GM21447 (cell line): Measurements from ENCODE around the gene CACNA1I.

Source experiments
- ATAC-seq: cut with Tn5 transposase; IDR thresholded peaks from one replicate; pipeline ENCODE4 v1.9.1; 2021; ENCODE audit not compliant: unreplicated experiment

CACNA1I gene

DNA sequence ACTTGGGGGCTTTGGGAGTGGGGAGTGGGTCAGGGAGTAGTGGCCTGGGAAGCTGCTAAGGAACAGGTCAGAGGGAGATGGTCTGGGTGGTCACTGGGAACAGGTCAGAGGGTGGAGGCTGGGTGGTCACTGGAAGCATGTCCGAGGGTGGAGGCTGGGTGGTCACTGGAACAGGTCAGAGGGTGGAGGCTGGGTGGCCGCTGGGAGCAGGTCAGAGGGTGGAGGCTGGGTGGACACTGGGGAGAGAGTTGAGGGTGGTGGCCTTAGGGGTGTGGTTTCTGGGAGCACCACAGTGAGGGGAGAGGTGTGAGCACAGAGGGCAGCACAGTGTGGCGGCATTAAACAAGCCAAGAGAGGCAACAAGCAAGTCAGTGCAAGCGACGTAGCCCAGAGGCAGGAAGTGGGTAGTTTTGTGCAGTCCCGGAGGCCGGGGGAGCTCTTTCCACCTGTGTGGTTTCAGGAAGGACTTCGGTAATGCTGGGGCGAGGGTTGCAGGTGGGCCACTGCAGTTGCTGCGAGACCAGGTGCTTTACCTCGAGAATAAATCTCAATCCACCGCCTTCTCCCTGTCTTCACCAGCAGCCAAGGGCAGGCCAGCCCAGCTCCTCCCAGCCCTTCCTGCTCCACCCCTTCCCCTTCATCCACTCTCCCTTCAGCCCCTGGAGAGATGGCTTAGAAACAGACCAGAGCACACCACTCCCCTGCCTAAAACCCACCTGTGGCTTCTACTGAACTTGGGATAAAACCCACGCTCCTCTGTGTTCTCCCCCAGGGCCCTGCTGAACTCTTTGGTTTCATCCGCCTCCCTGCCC, 3.2 kb upstream of the CACNA1I start:
- no peak for ATAC-seq

DNA sequence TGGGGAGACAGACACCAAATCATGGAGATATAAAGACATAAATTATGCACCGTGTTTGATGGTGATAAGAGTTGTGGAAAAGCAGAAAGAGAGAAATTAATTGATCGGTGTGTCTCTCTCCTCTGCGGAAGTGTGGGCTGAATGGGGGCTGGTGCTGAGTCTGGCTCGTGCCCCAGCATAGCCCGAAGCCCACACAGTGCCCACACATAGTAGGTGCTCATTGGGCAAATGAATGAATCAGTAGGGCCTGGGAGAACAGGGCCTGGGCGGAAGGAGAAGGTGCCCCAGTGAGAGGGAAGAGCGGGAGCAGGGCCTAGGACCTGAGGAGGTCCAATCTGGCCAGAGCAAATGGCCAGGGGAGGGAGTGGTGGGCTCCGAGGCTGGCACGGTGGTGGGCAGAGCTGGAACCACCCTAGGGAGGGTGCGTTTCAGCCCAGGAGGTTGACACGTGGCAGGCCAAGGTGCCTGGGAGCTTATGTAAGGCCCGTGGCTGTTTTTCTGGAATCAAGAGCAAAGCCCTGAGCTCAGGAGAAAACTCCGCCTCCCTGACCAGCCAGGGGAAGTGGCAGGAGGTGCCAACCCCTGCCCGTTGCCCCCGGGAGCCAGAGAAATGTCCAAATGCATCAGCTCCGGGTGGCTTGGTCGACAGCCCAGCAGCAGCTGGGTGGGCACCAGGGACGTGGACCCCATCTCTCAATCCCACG, 2.1 kb upstream of the CACNA1I start:
- no peak for ATAC-seq

DNA sequence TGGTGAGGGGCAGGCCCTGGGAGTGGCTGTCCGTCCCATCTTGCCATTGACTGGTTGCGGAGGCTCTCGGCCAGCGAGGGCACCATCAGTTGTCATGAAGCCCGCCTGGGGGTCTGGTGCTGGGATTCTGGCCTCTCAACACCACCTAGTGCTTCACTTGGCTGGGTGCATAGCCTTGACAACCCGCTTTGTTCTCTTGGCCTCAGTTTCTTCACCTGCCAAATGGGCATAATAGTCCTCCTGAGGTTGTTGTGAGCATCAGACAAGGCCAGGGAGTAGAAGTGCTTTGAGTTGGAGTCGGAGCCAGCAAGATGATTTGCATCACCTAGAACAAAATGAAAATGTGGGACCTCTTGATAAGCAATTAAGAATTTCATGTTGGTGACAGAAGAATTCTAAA, 1.5 kb upstream of the CACNA1I start:
- no peak for ATAC-seq

DNA sequence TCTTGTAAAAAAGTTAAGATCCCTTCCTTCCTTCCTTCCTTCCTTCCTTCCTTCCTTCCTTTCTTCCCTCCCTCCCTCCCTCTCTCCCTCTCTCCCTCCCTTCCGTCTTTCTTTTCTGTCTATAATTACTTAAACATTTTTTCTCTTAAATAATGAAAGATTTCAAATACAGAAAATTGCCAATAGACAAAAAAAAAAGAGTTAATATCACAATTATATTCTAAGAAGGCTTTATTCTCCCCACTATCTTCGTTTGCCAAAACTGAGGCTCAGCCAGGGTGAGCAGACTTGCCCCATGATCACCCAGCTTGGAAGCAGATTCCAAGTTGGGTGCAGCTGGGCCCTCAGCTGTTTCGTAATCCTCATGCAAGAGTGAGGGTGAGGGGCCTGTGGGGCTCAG, 327 bp upstream of the CACNA1I start:
- no peak for ATAC-seq

DNA sequence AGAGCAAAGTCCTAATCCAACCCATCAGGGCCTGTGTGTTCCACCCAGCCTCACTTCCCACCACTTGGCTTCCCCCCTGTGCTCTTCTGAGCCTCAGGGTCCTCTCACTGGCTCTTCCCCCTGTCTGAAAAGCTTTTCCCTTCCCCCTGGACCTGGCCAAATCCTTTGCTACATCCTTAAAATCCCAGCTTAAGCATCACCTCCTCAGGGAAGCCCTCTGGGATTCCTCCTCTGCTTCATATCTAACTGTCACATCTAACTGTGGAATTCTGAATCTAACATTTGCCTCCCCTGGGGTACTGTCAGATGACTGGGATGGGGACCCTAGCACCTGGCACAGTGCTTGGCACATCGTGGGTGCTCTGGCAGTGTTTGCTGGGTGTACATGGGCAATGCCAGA, 985 bp downstream of the CACNA1I start:
- ATAC-seq = no peak

DNA sequence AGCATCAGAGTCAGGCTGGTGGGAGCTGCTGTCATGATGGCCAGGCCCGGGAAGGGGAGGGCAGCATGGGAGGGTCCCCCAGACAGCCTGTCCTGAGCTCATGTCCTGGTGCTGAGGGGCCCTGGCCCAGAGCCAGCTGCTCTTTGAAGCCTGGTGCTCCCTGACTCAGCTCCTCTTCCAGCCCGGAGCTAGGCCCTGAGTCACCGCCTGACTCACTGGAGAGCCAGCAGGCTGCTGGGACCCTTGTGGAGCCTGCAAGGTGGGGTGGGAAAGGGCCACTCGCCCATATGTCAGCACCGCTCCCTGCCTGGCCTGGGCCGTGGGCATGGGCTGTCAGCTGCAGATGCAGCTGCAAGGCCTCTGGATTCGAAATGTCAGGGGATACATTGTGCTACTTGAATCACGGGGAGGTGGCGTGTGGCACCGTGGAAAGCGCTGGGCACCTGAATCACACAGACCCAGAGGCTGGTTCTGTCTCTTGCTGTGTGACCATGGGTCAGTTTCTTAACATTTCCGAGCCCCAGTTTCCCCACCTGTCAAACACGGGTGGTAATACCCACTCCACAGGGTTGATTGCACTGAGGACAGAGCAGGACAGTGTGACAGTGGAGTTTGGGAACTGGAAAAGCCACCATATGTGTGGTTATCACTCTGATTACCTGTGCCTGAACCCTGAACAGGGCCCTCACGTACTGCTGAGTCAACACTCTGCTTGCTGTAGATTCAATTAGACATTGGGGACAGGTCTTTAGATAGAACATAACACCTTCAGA, 4.4 kb downstream of the CACNA1I start:
- no peak for ATAC-seq

DNA sequence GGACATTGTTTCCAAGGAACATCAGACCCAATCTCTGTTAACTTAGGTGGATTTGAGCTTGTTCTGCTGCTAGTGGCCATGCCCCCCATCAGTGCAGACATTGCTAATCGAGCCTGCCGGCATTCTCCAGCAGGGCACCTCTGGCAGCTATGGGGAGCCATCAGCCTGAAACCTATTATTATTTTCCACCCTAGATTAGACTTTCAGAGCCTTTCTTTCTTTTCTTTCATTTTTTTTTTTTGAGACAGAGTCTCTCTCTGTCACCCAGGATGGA, 4.9 kb downstream of the CACNA1I start:
- no peak for ATAC-seq

DNA sequence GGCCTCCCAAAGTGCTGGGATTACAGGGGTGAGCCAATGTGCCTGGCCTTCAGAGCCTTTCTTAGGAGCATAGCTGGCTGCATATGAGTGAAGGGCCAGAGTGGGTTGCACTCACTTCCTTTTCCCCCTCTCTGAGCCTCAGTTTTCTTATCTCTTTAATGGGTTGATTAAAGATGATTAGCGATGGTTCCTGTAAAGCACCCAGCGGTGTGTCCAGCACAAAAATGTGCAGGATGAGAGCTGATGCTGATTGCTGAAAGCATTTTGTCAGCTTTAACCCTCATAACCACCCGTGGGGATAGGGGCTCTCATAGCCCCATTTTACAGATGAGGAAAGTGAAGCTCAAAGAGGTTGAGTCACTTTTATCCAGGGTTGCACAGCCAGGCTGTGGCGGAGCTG, 5.5 kb downstream of the CACNA1I start:
- ATAC-seq = no peak

DNA sequence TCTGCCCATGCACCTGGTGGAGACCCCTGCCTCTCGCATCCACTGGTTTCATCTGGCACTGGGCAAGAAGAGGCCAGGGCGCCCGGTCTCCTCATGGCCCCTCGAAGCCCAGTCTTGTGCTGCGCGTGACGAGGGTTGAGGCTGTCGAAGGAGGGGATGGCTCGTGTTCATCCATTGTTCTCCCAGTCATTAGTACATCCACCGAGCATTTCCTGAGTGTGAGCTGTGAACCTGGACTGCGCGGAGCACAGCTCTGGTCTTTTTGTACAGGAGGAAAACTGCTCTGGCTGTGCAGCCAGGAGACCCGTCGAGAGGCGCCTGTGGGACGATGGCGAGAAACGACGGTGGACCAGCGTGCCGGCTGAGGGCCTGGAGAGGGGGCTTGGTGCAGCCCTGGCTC, 6.8 kb downstream of the CACNA1I start:
- ATAC-seq = no peak

DNA sequence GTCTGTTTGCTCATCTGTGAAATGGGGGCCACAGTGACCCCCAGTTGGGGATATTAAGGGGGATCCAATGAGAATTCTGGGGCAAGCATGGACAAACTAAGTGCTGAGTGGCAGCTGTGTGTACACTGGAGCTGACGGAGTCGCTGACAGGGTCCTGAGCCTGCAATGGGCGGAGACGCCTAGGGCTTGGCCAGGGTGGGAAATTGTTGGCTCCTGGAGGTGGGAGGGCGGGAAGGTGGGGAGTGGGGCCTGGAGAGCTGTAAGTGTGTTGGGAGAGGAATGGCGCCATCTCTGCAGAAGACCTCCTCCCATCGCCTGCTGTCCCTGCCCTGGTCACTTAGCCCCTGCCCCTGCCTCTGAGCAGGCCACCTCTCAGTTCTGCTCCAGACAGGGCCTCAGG, 7.3 kb downstream of the CACNA1I start:
- no peak for ATAC-seq

DNA sequence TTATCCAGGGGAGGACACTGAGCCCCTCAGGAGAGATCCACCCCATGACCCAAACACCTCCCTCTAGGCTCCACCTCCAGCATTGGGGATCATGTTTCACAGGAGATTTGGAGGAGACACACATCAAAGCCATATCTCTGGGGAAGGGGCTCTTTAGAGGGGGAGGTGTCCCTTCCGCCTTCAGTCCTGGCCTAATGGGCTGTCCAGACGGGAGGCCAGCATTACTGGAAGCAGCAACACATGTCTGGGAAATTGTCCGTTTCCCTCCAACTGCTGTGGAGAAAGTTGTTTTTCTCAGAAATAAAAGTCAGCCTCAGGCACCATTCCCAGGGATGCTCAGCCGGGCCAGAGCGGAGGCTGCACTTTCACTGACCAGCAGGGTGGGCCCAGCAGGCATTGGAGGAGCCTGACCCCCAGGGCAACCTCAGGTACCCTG, 9.5 kb downstream of the CACNA1I start:
- no peak for ATAC-seq

DNA sequence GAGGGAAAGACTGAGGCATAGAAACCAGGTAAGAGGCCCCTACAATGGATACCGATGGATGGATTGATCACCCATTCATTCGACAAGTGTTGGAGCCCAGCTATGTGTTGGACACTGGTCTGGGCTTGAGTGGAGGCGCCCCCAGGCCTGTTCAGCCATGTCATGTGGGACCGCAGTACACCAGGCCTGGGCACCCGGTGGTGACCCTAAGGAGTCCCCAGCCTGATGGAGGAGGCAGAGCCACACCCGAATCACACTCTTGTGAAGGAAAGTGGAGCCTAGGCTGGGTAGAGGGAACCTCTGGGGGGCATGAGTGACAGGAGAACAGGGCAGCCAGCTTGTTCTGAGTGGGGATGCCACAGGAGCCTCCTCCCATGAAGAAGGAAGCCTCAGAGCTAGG, 10.2 kb downstream of the CACNA1I start:
- no peak for ATAC-seq

DNA sequence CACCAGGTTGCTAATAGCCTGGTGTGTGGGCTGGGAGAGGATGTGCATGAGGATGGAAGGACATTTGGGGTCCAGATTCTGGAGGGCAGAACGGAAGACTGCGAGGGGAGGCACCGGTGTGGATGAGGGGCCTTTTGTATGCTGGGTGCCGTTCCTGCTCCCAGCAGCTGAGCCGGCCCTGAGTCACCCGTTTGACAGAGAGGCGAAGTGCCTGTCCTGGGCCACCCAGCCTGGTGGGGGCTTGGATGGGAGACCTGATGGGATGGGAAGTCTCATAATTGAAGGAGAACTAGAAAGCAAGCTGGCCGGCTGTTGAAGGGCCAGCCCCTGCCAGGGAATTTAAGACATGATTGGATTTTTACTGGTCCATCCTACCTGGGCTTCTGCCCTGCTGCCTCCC, 10.8 kb downstream of the CACNA1I start:
- ATAC-seq = no peak

DNA sequence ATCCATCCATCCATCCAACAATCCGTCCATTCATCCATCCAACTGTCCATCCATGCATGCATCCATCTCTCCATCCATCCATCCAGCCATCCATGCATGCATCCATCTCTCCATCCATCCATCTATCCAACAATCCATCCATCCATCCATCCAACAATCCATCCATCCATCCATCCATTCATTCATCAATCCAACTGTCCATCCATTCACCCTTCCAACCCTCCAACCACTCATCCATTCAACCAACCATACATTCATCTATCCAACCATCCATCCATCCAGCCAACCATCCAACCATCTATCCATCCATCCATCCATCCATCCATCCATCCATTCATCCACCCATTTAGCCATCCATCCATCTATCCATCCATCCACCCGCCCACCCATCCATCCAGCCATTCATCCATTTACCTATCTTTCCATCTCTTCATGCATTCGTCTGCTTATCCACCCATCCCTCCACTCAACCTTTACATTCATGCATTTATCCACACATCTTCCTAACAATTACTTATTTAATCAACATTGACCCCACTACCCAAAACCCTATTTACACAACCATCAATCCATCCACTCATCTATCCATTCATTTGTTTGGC, 12.6 kb downstream of the CACNA1I start:
- no peak for ATAC-seq

DNA sequence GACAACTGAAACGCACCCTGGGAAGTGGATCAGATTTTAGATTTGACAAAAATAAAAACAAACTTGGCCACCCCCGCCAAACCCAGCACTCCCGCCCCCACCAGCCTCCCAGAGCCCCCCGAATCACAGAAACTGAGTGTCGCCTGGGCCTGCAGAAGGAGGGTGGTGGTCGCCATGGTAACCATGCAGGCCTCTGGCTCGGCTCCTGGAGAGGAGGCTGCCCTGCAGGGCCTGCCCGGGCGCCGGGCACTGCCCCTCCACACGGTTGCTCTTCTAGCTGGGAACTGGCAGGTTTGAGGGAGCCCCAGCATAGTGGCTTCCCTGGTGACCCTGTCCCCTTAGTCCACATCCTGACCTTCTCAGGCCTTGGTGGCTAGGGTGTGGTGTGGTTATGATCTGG, 19.3 kb downstream of the CACNA1I start:
- no peak for ATAC-seq

DNA sequence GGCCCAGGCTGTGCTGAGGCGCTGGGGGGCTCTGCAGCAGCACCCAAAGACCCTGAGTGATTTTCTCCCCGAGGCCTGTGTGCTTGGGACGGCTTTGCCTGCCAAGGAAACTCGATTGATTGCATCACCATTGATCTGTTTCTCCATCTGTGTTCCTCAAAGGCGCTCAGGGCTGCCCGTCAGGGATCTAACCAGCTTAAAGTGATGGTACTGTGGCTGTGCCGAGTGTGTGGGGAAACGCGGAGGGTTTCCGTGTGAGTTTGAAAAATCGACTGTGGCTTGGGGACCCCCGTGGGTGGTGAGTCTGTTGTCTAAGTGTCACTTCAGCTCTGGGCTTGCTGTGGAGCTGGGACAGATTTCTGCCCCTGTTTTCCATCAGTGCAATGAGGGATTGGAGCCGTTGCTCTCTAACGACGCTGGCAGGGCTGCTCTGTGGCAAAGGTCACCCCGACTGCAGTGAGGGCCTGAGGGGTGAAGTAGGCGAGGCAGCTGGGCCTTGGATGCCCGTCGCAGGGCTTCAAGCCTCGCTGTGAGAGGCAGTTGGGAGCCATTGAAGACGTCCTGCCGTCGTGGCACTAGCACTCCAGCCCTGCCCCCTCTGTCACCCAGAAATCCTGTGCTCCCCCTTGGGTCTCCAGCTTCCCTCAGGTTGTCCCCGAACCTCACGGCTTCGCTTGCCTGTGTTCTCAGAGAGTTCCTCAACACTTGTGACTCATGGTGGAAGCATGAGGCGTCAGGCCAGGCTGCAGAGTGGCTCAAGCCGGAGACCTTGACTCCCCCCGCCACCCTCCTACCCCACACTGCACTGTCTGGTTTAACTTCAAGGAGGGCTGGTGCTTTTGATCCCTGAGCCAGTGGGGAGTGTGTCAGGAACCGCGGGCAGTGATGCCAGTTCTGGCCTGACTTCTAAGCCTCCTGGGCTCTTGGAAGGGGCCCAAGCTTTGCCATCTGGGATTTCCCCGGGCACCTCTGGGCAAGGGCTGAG, 21.8 kb downstream of the CACNA1I start:
- no peak for ATAC-seq

DNA sequence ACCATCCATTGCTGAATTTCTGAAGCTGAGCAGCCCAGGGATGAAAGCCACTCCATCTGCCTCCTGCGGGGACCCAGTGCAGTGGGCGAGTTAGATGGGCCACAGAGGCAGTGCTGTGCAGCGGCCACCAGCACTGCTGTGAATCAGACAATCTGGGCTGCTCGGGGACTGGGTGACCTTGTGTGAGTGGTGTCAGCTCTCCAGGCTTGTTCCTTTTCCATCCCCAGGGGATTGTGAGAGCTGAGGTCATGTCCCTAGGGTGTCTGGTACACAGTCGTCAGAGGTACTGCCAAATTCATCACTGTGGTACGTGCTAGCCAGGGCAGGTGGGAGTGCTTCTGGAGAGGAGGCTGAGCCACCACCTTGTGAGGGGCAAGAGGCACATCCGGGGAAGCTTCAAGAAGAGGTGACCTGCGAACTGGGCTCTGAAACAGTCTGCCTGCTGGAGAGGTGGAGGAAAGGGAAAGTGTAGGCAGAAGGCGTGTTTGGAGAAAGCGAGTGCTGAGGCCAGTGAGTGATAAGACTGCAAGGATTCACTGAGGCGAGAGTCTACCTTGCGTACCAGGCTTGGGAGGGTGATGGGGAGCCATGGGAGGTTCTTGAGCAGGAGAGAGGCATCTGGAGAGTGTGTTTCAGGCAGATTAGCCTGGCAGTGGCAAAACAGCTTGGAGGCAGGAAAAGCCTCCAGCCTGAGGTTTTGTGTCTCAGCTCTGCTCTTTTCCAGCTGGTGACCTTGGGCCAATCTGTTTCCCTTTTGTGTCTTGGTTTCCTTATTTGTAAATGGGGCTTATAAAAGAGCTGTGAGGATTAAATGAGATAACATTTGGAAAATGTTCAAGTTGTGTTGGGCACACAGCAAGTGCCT, 22.7 kb downstream of the CACNA1I start:
- ATAC-seq = no peak

DNA sequence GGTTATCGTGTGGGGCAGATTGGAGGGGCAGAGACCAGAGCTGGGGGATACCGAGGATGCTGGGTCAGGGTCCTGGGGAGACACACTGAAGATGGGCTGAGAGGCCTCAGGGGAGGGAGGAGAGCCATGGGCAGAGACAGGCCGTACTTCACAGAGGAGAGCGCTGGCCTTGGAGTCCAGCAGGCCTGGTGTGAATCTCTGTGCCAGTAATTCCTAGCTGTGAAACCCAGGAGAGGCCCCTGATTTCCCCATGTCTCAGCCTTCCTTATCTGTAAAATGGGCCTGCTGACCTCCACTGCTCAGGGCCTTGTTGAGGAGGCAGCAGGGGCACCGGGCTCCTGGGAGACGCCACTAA, 23.4 kb downstream of the CACNA1I start:
- ATAC-seq = no peak

DNA sequence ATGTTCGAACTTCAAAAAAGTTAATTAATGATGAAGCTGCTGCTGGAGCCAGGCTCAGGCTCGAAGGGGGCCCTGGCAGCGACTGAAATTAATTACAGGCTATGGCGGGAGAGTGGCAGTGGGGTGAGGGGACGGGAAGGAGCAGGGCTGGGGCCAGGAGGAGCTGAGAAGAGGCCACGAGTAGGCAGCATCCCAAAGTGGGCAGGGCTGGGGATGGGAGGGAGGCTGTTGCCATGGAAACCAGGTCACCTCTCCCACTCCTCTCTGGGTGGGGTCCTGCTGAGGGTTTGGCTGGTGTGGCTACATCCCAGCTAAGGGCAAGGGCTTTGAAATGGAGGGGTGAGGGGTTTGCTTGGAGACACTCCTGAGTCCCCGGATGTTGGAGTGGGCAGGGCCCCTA, 23.9 kb downstream of the CACNA1I start:
- no peak for ATAC-seq
